Panc1 (cell line): ENCODE results near the gene TIGD7. TPM values are rescaled to one million over a fixed set of nuclear protein-coding genes. Genes with fewer than 3 reads are reported as not detected.

Experiments used
- ATAC-seq: fragments of 200-7000 bp; cut with Tn5 transposase; 2 replicates; pipeline ENCODE4 v1.9.1; 2020; ENCODE audit warnings: mild to moderate bottlenecking, moderate library complexity
- BruUV-seq: library from RNA; stranded (reverse); fragments of 400-500 nt; replicated peaks from 2 replicates; lab custom pipeline; 2021; lab: Mats Ljungman, UMichigan
- CTCF ChIA-PET: fragments of 300-600 bp; sonication (Branson Sonifier 250); formaldehyde crosslinking; loops from one replicate; lab custom pipeline; 2022; ENCODE audit warnings: antibody characterized with exemption; lab: Charles Lee
- POLR2A ChIA-PET: fragments of 300-600 bp; sonication (Branson Sonifier 250); formaldehyde crosslinking; loops from one replicate; lab custom pipeline; 2022; ENCODE audit warnings: antibody characterized with exemption; lab: Charles Lee
- DNase-seq: peaks from one replicate; pipeline ENCODE4 v3.0.0-alpha.2; 2010; ENCODE audit warnings: low read depth, low spot score
- H3K27ac ChIP-seq: 2 replicates; pipeline ENCODE4 v1.5.1; 2011; ENCODE audit warnings: mild to moderate bottlenecking, low read length, inconsistent platforms
- H3K27me3 ChIP-seq: fragments of 200-500 bp; sonication (Bioruptor generic); 2 replicates; pipeline ENCODE4 v1.6.0; 2014; ENCODE audit warnings: low read length, inconsistent platforms; ENCODE audit not compliant: control insufficient read depth, insufficient read depth
- H3K36me3 ChIP-seq: fragments of 200-500 bp; sonication (Bioruptor generic); 2 replicates; pipeline ENCODE4 v1.5.1; 2014; ENCODE audit warnings: inconsistent platforms, mild to moderate bottlenecking, low read length, moderate library complexity; ENCODE audit not compliant: control insufficient read depth, insufficient read depth
- H3K4me1 ChIP-seq: 2 replicates; pipeline ENCODE4 v1.5.1; 2011; ENCODE audit warnings: inconsistent platforms, mild to moderate bottlenecking, low read length, moderate library complexity; ENCODE audit not compliant: control insufficient read depth, insufficient read depth
- H3K4me3 ChIP-seq, 2 experiments: 2 replicates each; pipeline ENCODE4 v1.5.1; 2011 to 2012; ENCODE audit warnings: low read depth in 2 of 2, low read length in 2 of 2, mild to moderate bottlenecking in 2 of 2, inconsistent platforms in 1 of 2, moderate library complexity in 1 of 2
- H3K9me3 ChIP-seq: fragments of 200-500 bp; sonication (Bioruptor generic); 2 replicates; pipeline ENCODE4 v1.5.1; 2014; ENCODE audit warnings: low read depth, mild to moderate bottlenecking, inconsistent platforms, low read length, moderate library complexity; ENCODE audit not compliant: control insufficient read depth, insufficient read depth
- POLR2AphosphoS5 ChIP-seq: IDR thresholded peaks from 2 replicates; pipeline ENCODE4 v1.6.1; 2012; ENCODE audit warnings: mild to moderate bottlenecking, low read depth, low read length, moderate library complexity
- SIN3A ChIP-seq: IDR thresholded peaks from 2 replicates; pipeline ENCODE4 v1.6.1; 2012; ENCODE audit warnings: low read depth, mild to moderate bottlenecking, low read length, moderate library complexity, borderline replicate concordance; ENCODE audit not compliant: insufficient read depth
- TCF7L2 ChIP-seq: IDR thresholded peaks from 2 replicates; pipeline ENCODE4 v1.6.1; 2011; ENCODE audit warnings: mild to moderate bottlenecking, low read depth, low read length, inconsistent platforms
- in situ Hi-C: cut with HindIII; loops from 2 replicates; pipeline ENCODE4 v1.10.0; 2016; ENCODE audit warnings: low sequenced_read_pairs, low pct_unique_long_range_greater_than_20kb
- intact Hi-C: fragments of 100-400 bp; cut with micrococcal nuclease; formaldehyde crosslinking; loops from one replicate; pipeline ENCODE4 v1.10.0; 2022; ENCODE audit not compliant: unreplicated experiment
- total RNA-seq: library from RNA; stranded (reverse); gene quantifications from one replicate; pipeline ENCODE4 v1.2.1, GENCODE V29; 2021; ENCODE audit not compliant: unreplicated experiment
- TF ChIP-seq, protein P1 (sequence below): fragments of 450-650 bp; IDR thresholded peaks from 2 replicates; pipeline ENCODE4 v1.5.1; 2017; ENCODE audit warnings: mild to moderate bottlenecking
- TF ChIP-seq, protein P2 (sequence below), 2 experiments: IDR thresholded peaks; 2 replicates each; pipeline ENCODE4 v1.6.1; 2011 to 2012; ENCODE audit warnings: low read depth in 2 of 2, control low read depth in 1 of 2, low read length in 1 of 2, mild to moderate bottlenecking in 1 of 2, moderate library complexity in 1 of 2; ENCODE audit not compliant: insufficient read depth in 1 of 2

The TIGD7 gene
- total RNA-seq, 1 experiment from 2014 or later, result 4.5 TPM

DNA sequence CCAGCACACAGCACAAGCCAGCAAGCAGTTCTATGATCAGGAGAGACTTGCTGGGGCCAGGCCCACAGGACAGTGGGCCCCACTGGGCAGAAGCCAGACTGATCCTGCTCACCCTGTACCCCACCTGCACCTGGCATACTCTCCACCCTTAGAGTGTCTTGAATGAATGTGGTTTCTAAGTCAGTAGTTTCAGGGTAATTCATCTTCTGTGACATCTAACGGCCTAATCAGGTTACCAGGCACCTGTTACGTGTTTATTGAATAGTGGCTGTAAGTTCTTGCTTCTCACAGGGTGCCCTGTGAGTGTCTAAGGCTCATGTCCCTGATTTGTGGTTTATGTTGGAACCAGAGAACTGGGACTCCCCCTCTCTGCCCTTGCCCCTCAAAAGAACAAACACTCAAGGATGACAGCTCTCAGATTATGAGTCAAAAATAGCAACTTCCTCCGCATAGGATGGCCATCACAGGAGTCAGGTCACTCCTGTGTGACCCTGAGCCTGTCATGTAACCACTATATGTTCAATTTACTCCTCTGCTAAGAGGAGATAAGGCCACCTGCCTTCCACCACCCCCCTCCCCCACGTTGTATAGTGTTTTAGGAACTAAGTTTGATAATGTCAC is 43.4 kb upstream of the TIGD7 start:
- intact Hi-C loops, result no loop called here
- Histone ChIP-seq H3K27me3 (no peaks in the 10 kb centered on the region), H3K9me3 (no peaks in the 10 kb centered on the region), H3K4me1 (no peaks in the 10 kb centered on the region), H3K36me3 (no peaks in the 10 kb centered on the region), H3K4me3 (no peak overlapping the region), H3K27ac (no peak overlapping the region)
- no TSS peak for BruUV-seq
- in situ Hi-C loops, result no loop called here
- ChIA-PET CTCF (no interaction called here), POLR2A (no interaction called here)
- TF ChIP-seq TCF7L2, result no peak
- TF ChIP-seq, protein P1, sequence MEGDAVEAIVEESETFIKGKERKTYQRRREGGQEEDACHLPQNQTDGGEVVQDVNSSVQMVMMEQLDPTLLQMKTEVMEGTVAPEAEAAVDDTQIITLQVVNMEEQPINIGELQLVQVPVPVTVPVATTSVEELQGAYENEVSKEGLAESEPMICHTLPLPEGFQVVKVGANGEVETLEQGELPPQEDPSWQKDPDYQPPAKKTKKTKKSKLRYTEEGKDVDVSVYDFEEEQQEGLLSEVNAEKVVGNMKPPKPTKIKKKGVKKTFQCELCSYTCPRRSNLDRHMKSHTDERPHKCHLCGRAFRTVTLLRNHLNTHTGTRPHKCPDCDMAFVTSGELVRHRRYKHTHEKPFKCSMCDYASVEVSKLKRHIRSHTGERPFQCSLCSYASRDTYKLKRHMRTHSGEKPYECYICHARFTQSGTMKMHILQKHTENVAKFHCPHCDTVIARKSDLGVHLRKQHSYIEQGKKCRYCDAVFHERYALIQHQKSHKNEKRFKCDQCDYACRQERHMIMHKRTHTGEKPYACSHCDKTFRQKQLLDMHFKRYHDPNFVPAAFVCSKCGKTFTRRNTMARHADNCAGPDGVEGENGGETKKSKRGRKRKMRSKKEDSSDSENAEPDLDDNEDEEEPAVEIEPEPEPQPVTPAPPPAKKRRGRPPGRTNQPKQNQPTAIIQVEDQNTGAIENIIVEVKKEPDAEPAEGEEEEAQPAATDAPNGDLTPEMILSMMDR, result no peak
- TF ChIP-seq, protein P2, sequence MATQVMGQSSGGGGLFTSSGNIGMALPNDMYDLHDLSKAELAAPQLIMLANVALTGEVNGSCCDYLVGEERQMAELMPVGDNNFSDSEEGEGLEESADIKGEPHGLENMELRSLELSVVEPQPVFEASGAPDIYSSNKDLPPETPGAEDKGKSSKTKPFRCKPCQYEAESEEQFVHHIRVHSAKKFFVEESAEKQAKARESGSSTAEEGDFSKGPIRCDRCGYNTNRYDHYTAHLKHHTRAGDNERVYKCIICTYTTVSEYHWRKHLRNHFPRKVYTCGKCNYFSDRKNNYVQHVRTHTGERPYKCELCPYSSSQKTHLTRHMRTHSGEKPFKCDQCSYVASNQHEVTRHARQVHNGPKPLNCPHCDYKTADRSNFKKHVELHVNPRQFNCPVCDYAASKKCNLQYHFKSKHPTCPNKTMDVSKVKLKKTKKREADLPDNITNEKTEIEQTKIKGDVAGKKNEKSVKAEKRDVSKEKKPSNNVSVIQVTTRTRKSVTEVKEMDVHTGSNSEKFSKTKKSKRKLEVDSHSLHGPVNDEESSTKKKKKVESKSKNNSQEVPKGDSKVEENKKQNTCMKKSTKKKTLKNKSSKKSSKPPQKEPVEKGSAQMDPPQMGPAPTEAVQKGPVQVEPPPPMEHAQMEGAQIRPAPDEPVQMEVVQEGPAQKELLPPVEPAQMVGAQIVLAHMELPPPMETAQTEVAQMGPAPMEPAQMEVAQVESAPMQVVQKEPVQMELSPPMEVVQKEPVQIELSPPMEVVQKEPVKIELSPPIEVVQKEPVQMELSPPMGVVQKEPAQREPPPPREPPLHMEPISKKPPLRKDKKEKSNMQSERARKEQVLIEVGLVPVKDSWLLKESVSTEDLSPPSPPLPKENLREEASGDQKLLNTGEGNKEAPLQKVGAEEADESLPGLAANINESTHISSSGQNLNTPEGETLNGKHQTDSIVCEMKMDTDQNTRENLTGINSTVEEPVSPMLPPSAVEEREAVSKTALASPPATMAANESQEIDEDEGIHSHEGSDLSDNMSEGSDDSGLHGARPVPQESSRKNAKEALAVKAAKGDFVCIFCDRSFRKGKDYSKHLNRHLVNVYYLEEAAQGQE (IDR thresholded peaks at IDR 0.05; ENCODE audit: insufficient read depth in 1 of 2, low read depth in 2 of 2, low read length in 1 of 2), result no peak
- no peak for TF ChIP-seq POLR2AphosphoS5
- no peak for TF ChIP-seq SIN3A
- ATAC-seq, result no peak
- DNase-seq, result no peak

DNA sequence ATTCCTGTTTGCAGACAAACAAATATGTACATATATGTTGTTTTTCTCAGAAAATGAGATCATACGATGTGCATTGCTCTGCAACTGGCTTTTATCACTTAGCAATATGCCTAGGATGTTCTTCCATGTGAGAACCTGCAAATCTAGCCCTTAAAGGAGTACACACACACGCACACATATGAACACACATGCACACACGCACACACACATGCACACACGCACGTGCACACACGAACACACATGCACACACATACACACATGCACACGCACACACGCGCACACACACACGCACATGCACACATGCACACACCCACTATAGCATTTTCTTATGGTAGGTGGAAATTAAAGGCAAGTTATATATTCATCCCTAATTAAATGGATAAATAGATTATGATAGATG is 42.4 kb upstream of the TIGD7 start:
- H3K4me1 ChIP-seq, result no peaks in the 10 kb centered on the region
- DNase-seq, result no peak
- no peak for ATAC-seq
- POLR2A ChIA-PET, result no interaction called here
- H3K27ac ChIP-seq, result no peak overlapping the region
- CTCF ChIA-PET, result no interaction called here
- no peaks in the 10 kb centered on the region for H3K27me3 ChIP-seq
- H3K4me3 ChIP-seq, result no peak overlapping the region
- H3K36me3 ChIP-seq, result no peaks in the 10 kb centered on the region
- in situ Hi-C loops, result no loop called here
- BruUV-seq, result no TSS peak
- no peaks in the 10 kb centered on the region for H3K9me3 ChIP-seq
- TF ChIP-seq, protein P1, result no peak
- TF ChIP-seq SIN3A (no peak), POLR2AphosphoS5 (no peak), TCF7L2 (no peak)
- TF ChIP-seq, protein P2 (IDR thresholded peaks at IDR 0.05; ENCODE audit: insufficient read depth in 1 of 2, low read depth in 2 of 2, low read length in 1 of 2), result no peak
- intact Hi-C loops, result no loop called here
